ENCODE data around the gene YOD1.

Gene YOD1

GRCh38 chr1:207055386-207056001, 4.5 kb upstream of the YOD1 start:
- DNase-seq (ENCODE audit: low read depth), result no peak
- H3K4me3 ChIP-seq (ENCODE audit: low read length), result no peak overlapping the region

DNA sequence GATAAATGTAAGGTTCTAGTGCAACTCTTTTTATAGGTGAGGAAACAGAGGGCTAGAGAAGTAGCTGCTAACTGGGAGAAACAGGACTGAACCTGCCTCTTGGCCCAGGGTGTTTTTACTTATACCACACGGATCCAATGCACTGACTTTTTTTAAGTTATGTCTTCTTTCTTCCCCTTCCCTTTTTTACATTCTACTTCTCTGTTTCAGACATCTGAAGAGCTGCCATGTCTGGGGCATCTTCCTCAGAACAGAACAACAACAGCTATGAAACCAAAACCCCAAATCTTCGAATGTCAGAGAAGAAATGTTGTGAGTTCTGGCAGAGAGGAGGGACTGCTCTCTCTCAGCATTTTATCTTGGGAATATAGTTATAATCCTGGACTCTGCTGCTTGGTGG, 3.5 kb upstream of the YOD1 start:
- no peak overlapping the region for H3K4me3 ChIP-seq (ENCODE audit: low read length)
- DNase-seq (ENCODE audit: low read depth), result no peak

More at GRCh38 chr1:207055386-207056001, 4.5 kb upstream of the YOD1 start:
- no peak for TF ChIP-seq CTCF (conservative IDR thresholded peaks at IDR 0.05; ENCODE audit: low read length)

DNA sequence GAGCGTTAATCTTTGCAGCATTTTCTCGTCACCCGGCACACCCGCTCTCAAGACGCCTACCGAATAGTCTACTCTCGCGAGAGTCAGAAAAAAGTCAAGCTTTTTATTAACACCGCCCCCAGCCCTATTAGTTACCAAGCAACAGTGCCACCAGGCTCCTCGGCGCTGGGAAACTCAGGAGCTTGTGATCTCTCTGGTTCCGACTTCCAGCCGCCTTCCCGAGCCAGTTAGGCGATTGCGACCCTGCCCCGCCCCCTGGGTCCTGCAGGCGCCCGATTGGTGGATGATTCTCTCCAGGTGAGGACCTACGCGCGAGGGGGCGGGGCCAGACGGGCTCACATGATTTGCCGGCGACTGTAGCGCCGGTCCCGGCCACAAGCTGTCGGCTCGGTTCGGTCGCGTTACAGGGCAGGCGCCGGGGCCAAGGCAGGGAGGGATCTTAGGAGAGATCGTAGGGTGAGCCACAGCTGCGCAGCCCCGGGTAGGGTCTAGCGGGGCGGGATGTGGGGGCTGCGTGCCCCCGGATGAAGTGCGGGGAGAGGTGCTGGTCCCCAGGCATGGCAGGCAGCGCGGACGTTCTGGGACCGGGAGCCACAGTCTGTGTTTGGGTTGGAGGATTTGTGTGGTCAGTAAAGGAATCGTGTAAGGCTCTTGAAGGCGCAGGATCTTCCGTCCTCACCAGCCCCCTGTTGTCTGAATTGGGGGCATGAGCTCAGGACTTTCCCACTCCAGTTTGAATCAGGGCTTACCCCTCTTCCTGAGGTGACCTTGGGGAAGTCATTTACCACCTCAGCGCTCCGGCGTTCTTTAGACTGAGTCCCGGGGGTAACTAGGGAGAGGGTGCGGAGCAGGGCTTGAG, 2.1 kb upstream of the YOD1 start, which contains the start of gene PFKFB2:
Gene PFKFB2, plus strand, starts transcription at position 365 of the 859 bp plus-strand sequence. CDS start 1,443 bp downstream, outside the sequence.
- peak; percentile 88 for DNase-seq (ENCODE audit: low read depth)
- H3K4me3 ChIP-seq (ENCODE audit: low read length), result peak within 1 kb of the TSS; percentile 80
- TF ChIP-seq CTCF (conservative IDR thresholded peaks at IDR 0.05; ENCODE audit: low read length), result no peak

More for the DNA sequence above, 3.5 kb upstream of the YOD1 start:
- no peak for TF ChIP-seq CTCF (conservative IDR thresholded peaks at IDR 0.05; ENCODE audit: low read length)

GRCh38 chr1:207050480-207051190, 373 bp downstream of the YOD1 start:
- H3K4me3 ChIP-seq (ENCODE audit: low read length), result peak overlapping the region; percentile 98
- peak; percentile 89 for DNase-seq (ENCODE audit: low read depth)
- TF ChIP-seq CTCF (conservative IDR thresholded peaks at IDR 0.05; ENCODE audit: low read length), result peak; percentile 1; the same call in 1 of the 2 replicates

DNA sequence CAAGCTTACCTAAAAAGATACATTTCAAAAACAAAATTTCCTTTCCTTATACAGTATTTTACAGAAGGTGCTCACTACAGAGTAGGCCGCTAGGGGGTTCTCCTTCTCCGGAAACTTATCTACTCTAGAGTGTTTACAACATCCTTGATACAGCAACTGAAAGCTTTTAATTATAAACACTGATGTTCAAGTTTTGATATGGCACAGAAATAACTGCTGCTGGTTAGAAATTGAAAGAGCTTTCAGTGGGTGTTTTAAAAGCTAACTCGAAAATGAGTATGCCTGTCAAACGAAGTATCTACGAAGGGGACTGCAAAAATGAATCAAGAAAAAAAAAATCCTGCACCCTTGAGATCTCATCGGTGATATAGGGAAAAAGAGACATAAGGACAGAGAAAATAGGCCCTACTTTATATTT, 1.0 kb downstream of the YOD1 start:
- H3K4me3 ChIP-seq (ENCODE audit: low read length), result peak overlapping the region; percentile 98
- DNase-seq (ENCODE audit: low read depth), result peak; percentile 56
- peak; percentile 89 for TF ChIP-seq CTCF (conservative IDR thresholded peaks at IDR 0.05; ENCODE audit: low read length)

DNA sequence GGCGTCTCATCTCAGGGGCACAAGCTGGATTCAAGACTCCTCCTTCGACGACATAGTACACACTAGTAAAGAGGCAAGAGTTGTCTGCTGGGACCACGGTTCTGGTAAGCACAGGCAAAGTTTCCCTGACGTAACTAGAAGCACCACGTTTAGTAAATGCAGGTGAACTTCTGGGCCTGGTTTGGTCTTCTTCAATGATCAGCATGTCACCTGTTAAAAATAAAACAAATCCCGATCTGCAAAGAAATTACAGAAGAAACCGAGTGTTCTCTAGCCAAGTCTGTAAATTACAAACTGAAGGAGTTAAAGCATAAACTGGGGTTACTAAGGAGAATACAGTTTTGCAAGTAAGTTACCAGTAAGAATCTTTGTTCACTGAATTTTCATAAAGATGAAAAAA, 1.5 kb downstream of the YOD1 start:
- no peak for TF ChIP-seq CTCF (conservative IDR thresholded peaks at IDR 0.05; ENCODE audit: low read length)
- peak overlapping the region; percentile 98 for H3K4me3 ChIP-seq (ENCODE audit: low read length)
- no peak for DNase-seq (ENCODE audit: low read depth)

All from AG10803 (cell line).